ENCODE measurements around the gene RNF5. TPM values are rescaled to one million over a fixed set of nuclear protein-coding genes. Genes with fewer than 3 reads are reported as not detected.

The RNF5 gene
- total RNA-seq, 1 donor, result 43.5 TPM

DNA sequence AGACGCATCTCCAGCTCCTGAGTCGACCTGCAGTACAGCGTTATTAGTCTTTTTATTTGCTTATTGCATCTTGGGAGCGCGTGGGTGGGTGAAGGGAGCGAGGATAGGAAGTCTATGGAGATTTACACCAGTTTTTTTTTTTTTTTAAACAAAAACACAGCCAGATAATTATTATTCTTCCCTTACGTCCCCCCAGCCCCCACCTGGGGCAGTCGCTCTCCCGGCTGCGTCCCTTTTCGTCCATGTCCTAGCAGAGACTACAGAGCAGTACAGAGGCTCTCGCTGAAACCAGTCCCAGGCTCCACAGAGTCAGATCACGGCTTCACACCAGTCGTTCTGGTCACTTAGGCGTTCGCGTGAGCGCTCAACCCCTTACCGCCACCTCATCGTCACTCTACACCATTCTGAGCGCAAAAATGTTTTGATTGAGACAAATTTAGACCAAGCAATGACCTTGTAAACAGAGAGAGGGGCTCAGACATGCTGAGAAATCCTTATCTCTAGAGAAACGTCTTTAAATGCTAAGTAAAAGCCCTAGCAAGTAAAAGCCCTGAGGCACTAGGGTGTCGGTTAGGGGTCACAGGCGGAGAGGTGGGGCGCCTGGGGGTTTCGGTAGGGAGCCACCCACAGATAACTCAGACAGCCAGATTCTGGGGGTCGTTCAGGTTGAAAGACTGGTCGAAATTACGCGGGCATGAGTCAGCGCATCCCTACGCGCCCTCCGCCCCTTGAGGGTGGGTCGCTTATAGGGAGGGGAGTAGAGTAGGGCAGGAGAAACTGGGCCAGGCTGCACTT lies 25.2 kb upstream of the RNF5 start:
- DNase-seq (ENCODE audit: low read depth), result peak; percentile 35
- peak overlapping the region; percentile 75 for H3K4me3 ChIP-seq (ENCODE audit: low read depth, low read length)
- TF ChIP-seq, protein P1, sequence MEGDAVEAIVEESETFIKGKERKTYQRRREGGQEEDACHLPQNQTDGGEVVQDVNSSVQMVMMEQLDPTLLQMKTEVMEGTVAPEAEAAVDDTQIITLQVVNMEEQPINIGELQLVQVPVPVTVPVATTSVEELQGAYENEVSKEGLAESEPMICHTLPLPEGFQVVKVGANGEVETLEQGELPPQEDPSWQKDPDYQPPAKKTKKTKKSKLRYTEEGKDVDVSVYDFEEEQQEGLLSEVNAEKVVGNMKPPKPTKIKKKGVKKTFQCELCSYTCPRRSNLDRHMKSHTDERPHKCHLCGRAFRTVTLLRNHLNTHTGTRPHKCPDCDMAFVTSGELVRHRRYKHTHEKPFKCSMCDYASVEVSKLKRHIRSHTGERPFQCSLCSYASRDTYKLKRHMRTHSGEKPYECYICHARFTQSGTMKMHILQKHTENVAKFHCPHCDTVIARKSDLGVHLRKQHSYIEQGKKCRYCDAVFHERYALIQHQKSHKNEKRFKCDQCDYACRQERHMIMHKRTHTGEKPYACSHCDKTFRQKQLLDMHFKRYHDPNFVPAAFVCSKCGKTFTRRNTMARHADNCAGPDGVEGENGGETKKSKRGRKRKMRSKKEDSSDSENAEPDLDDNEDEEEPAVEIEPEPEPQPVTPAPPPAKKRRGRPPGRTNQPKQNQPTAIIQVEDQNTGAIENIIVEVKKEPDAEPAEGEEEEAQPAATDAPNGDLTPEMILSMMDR (IDR thresholded peaks at IDR 0.05; ENCODE audit: insufficient read depth, low read length), result no peak

DNA sequence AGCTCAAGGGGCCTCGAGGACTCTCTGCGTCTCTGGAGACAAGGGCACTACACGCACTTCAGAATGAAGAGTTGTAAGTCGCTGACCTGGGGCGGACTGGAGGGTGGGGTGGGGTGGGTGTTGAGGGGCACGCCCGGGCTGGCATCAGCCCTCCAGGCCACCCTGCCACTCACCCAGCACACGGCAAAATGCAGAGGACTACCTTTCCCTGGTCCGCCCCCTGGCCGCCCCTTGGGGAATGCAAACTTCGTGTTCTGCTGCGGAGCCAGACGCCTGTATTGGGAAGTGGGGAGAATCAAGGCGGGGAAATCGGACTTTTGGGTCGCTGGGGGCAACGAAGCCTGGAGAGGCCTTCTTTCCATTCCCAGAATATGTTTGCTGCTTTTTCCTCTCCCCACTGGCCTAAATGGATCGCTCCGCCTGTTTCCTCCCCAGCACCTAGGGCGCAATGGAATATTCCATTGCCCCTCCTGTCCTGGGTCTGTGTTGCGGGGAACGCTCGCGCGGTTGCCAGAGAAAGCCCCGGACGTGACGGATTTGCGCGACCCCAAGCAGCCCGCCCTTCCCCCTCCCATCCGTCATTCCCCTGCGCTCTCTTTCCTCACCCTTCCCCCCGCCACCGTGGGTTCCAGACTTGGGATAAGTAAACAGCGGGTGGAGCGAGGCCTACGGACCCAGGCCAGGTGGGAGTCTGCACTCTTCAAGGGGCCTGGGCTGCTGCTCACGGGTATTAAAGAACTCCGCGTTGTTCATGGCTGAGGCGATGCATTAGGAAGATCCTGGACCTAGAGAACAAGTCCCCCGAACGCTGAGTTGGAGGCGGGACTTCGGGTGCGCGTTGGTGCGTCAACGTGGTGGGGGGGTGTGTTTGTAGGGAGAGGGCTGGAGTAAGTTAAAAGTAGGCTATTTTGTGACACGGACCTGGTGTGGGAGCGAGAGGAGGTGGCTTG lies 24.4 kb upstream of the RNF5 start, which contains the start of gene PPT2:
Gene PPT2, plus strand, starts transcription at position 578 of the 950 bp plus-strand sequence. CDS start 454 bp downstream, outside the sequence.
- TF ChIP-seq, protein P1 (IDR thresholded peaks at IDR 0.05; ENCODE audit: insufficient read depth, low read length), result peak; percentile 45
- peak; percentile 91 for DNase-seq (ENCODE audit: low read depth)
- peak within 1 kb of the TSS; percentile 75 for H3K4me3 ChIP-seq (ENCODE audit: low read depth, low read length)

DNA sequence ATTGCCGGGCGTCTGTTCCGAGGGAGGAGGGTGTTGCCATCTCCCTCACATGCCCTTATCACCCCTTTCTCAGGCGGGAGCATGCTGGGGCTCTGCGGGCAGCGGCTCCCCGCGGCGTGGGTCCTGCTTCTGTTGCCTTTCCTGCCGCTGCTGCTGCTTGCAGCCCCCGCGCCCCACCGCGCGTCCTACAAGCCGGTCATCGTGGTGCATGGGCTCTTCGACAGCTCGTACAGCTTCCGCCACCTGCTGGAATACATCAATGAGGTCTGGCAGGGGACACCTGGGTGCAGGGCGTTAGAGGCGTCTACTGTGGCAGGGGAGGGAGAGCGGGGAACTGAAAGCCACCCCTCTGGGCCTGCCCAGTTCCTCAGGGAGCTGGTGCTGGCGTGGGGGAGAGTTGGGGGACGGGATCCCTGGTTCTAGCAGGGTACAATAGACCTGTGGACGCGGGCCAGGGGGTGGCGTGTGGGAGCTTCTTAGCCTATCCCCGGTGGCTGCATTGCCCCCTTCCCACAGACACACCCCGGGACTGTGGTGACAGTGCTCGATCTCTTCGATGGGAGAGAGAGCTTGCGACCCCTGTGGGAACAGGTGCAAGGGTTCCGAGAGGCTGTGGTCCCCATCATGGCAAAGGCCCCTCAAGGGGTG lies 23.6 kb upstream of the RNF5 start:
- TF ChIP-seq, protein P1 (IDR thresholded peaks at IDR 0.05; ENCODE audit: insufficient read depth, low read length), result peak; percentile 53
- H3K4me3 ChIP-seq (ENCODE audit: low read depth, low read length), result peak overlapping the region; percentile 75
- peak; percentile 64 for DNase-seq (ENCODE audit: low read depth)

DNA sequence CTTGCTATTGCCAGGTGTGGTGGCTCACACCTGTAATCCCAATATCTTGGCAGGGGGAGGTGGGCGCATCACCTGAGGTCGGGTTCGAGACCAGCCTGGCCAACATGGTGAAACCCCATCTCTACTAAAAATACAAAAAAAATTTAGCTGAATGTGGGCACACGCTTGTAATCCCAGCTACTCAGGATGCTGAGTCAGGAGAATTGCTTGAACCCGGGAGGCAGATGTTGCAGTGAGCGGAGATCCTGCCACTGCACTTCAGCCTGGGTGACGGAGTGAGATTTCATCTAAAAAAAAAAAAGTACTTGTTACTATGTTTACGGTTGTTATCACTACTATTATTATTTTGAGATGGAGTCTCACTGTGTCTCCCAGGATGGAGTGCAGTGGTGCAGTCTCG lies 21.3 kb upstream of the RNF5 start:
- H3K4me3 ChIP-seq (ENCODE audit: low read depth, low read length), result no peak overlapping the region
- TF ChIP-seq, protein P1 (IDR thresholded peaks at IDR 0.05; ENCODE audit: insufficient read depth, low read length), result no peak
- no peak for DNase-seq (ENCODE audit: low read depth)

DNA sequence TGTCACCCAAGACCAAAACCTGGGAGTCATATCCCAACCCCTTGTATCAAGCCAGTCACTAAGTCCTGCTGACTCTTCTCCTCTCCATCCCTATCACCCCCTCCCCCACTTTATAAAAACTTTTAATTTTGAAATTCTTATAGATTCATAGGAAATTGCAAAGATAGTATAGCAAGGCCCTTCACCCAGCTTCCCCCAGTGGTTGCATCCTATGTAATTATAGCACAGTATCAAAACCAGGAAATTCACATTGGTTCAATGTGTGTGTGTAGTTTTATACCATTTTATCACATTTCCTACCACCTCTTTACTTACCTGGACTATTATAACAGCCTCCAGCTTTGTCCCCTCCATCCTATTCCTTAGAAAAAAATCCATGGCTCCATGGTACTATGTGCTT lies 20.2 kb upstream of the RNF5 start:
- TF ChIP-seq, protein P1 (IDR thresholded peaks at IDR 0.05; ENCODE audit: insufficient read depth, low read length), result no peak
- no peak for DNase-seq (ENCODE audit: low read depth)
- no peak overlapping the region for H3K4me3 ChIP-seq (ENCODE audit: low read depth, low read length)

DNA sequence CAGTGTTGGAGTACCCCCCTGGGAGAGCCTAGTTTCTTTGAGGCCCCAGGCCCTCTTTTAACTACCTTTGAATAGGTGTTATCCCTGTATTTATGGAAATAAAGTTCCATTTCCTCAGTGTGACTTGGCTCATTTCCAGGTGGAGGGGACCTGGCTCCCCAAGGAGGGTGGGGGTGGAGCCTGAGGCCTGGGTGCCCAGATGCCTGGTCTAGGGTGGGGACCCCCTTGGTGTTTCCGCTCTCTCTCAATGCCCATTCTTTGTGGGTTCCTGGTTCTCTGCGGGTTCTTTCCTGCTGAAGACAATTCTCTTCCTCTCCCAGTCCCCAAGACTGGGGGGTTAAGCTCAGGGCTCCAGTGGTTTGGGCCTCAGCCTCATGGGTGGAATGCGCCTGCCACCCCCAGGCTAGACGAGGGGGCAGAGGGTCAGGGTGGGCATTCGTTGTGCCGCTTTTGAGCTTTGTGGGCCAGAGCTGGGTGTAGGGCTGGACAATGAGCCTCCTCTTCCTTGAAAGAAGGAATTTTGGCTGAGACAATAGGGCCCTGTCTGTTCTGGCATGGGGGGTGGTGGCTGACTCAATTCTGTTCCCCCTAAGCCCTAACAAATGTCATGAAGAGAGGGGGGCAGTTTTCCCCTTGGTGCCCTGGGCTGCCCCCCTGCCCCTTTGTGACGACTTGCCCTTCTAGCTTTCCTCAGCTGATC lies 14.5 kb upstream of the RNF5 start:
- TF ChIP-seq, protein P1 (IDR thresholded peaks at IDR 0.05; ENCODE audit: insufficient read depth, low read length), result no peak
- no peak overlapping the region for H3K4me3 ChIP-seq (ENCODE audit: low read depth, low read length)
- no peak for DNase-seq (ENCODE audit: low read depth)

Data from fibroblast of the aortic adventitia (primary cell).